ENCODE measurements around the gene RBM10. TPM values are rescaled to one million over a fixed set of nuclear protein-coding genes. Genes with fewer than 3 reads are reported as not detected.
A peak's percentile ranks its signal among the peaks of the same experiment; 100 is the strongest.

Gene RBM10
- total and polyA plus RNA-seq, 9 of the 15 experiments (the other 6 are each of a cell fraction or from before 2014, with no cell fraction given): 1.1 to 61.7 (median 31.5) TPM

DNA sequence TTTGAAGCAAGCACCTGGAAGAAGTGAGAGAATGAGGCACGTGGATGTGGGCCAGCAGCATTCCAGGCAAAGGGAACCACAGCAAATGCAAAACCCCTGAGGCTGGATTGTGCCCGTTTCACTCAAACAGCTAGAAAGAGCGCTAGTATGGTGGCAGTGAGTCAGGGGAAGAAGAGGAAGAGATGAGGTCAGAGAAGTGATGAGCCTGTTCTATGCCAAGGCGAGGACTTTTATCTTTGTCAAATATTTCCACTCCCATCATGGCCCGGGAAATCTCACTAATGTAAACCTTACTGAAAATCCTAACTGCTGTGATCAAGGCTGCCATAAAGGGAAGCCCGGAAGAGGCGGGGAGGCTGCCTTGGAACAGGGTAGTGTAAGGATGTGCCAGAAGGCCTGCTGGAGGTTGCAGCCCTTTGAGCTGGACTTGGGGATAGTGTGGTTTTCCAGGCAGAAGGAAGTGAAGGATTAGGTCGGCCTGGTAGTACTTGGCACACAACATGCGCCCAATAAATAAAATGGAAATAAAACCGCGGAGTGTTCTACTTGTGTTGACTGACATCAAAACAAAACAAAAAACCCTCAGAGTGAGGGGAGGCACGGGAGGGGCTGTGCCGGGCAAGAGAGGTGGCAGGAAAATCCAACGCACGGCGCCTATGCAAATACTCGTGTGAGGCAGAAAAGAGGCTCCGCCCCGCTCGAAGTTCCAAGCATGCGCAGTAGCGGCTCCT is 72.3 kb downstream of the RBM10 start (continued):
- TF ChIP-seq, protein P1, sequence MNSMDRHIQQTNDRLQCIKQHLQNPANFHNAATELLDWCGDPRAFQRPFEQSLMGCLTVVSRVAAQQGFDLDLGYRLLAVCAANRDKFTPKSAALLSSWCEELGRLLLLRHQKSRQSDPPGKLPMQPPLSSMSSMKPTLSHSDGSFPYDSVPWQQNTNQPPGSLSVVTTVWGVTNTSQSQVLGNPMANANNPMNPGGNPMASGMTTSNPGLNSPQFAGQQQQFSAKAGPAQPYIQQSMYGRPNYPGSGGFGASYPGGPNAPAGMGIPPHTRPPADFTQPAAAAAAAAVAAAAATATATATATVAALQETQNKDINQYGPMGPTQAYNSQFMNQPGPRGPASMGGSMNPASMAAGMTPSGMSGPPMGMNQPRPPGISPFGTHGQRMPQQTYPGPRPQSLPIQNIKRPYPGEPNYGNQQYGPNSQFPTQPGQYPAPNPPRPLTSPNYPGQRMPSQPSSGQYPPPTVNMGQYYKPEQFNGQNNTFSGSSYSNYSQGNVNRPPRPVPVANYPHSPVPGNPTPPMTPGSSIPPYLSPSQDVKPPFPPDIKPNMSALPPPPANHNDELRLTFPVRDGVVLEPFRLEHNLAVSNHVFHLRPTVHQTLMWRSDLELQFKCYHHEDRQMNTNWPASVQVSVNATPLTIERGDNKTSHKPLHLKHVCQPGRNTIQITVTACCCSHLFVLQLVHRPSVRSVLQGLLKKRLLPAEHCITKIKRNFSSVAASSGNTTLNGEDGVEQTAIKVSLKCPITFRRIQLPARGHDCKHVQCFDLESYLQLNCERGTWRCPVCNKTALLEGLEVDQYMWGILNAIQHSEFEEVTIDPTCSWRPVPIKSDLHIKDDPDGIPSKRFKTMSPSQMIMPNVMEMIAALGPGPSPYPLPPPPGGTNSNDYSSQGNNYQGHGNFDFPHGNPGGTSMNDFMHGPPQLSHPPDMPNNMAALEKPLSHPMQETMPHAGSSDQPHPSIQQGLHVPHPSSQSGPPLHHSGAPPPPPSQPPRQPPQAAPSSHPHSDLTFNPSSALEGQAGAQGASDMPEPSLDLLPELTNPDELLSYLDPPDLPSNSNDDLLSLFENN (IDR thresholded peaks at IDR 0.05; ENCODE audit: low read depth in 2 of 2, low read length in 2 of 2): no peak
- TF ChIP-seq NRF1 (conservative IDR thresholded peaks at IDR 0.05 in 1 of 2, IDR thresholded peaks at IDR 0.05 in 1 of 2): peak; percentile 91 to 92
- TF ChIP-seq SRF (CRISPR knock-in tag; IDR thresholded peaks at IDR 0.05): no peak
- TF ChIP-seq ZNF24 (IDR thresholded peaks at IDR 0.05): no peak
- no peak for TF ChIP-seq MCM5 (IDR thresholded peaks at IDR 0.05; ENCODE audit: low read depth)
- TF ChIP-seq CC2D1A (IDR thresholded peaks at IDR 0.05): no peak

DNA sequence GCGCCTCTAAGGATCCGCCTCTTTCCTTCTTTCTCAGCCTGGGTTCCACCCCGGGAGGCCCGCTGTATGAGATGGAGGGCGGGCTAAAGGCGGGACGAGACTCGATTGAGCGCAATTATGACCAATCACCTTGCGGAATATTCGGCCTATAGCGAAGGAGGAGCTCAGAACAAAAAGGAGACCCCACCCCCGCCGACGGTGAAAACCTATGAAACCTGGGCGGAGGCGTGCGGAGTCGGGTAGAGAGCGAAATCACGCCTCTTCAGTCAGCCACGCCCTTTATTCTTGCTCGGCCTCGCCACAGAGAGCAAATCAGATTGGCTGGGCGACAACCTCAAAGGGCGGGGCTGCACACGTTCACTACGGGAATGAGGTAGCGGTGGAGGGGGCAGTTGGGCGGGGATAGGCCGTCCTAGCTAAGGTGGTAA is 72.8 kb downstream of the RBM10 start:
- WGBS (ENCODE audit: insufficient coverage, low coverage, missing lambda C conversion rate): 5% methylated on average over 8 of the region's 31 CpGs
- in situ Hi-C loops (cut with MboI): no loop called here
- peak; percentile 12 for TF ChIP-seq TAF1 (IDR thresholded peaks at IDR 0.05; ENCODE audit: control insufficient read depth, extremely low read depth, insufficient read depth, low read length, severe bottlenecking)
- TF ChIP-seq NFE2 (IDR thresholded peaks at IDR 0.05; ENCODE audit: low read depth): no peak
- TF ChIP-seq RFX7 (CRISPR knock-in tag; IDR thresholded peaks at IDR 0.05): no peak
- TF ChIP-seq RBM25 (IDR thresholded peaks at IDR 0.05; ENCODE audit: low read depth, low read length, severe bottlenecking): no peak
- peak; percentile 26 for TF ChIP-seq SP2 (IDR thresholded peaks at IDR 0.05; ENCODE audit: extremely low read depth, low read depth, low read length, poor library complexity, severe bottlenecking)
- TF ChIP-seq SP1 (CRISPR knock-in tag; IDR thresholded peaks at IDR 0.05): peak; percentile 84
- peak; percentile 42 for TF ChIP-seq TBP (optimal IDR thresholded peaks at IDR 0.05; ENCODE audit: low read depth, low read length)
- no peak for TF ChIP-seq TARDBP (IDR thresholded peaks at IDR 0.05)
- TF ChIP-seq TAF7 (tag; IDR thresholded peaks at IDR 0.05): no peak
- no peak for TF ChIP-seq KLF16 (IDR thresholded peaks at IDR 0.05)

More for the DNA sequence above, 72.8 kb downstream of the RBM10 start:
- peaks cover 34% of the 10 kb centered on the region for H4K20me1 ChIP-seq (replicated peaks; ENCODE audit: control insufficient read depth, insufficient read depth, low read length)
- ATAC-seq: peak; percentile 92
- H3K4me3 ChIP-seq: peak overlapping the region; percentile 87
- DNase-seq (ENCODE audit: extremely low read depth in 1 of 4, low spot score in 3 of 4): peak; percentile 94 to 96 (median 96)
- H3K36me3 ChIP-seq (ENCODE audit: control insufficient read depth, insufficient read depth, low read length): peaks cover 59% of the 10 kb centered on the region; the same call in 2 of the 3 replicates
- peak overlapping the region; percentile 96 for H3K27ac ChIP-seq (ENCODE audit: extremely low read depth, low read depth, low read length)
- no TSS peak for BruUV-seq (replicated peaks)
- H3K4me2 ChIP-seq (ENCODE audit: insufficient read depth, low read length): peak overlapping the region; percentile 98
- peak overlapping the region; percentile 96 to 99 for H3K9ac ChIP-seq (ENCODE audit: insufficient read depth in 1 of 2, low read depth in 2 of 2, low read length in 2 of 2)
- no peaks in the 10 kb centered on the region for H3K9me3 ChIP-seq (replicated peaks; ENCODE audit: control insufficient read depth, insufficient read depth, low read depth, low read length)
- intact Hi-C loops (cut with micrococcal nuclease): loop anchor here (1.0 kb wide), 1 partner anchor 15 kb away; the partner anchor contains the start of gene USP11
- peak overlapping the region; percentile 99 for H2AFZ ChIP-seq (ENCODE audit: low read depth, low read length)
- POLR2A ChIA-PET: interaction anchor here (0.6 to 2.8 kb wide), 9 partner anchors 9 to 300 kb away, joined by 3 to 21 read pairs (median 5); partner anchors contain the start of genes NDUFB11 and RBM10
- peaks cover 7% of the 10 kb centered on the region for H3K9me1 ChIP-seq (ENCODE audit: control insufficient read depth, insufficient read depth, low read length)
- H3K79me2 ChIP-seq (ENCODE audit: control insufficient read depth, insufficient read depth, low read length): peaks cover 41% of the 10 kb centered on the region
- H3K4me1 ChIP-seq (replicated peaks in 1 of 2; ENCODE audit: control insufficient read depth in 2 of 2, insufficient read depth in 2 of 2, low read length in 2 of 2): peaks cover 16 to 30% of the 10 kb centered on the region in 2 experiments; a peak in 4 of 5 replicates
- no peaks in the 10 kb centered on the region for H3K27me3 ChIP-seq (ENCODE audit: control insufficient read depth in 2 of 2, insufficient read depth in 2 of 2, low read length in 2 of 2)
- FAIRE-seq: peak; percentile 99
- CTCF ChIA-PET (ENCODE audit: low intra/inter-chr PET ratio): no interaction called here
